Cardiac septum (tissue), 1 donor: ENCODE measurements around the gene MPC2. TPM values are rescaled to one million over a fixed set of nuclear protein-coding genes. Genes with fewer than 3 reads are reported as not detected.
A peak's percentile ranks its signal among the peaks of the same experiment; 100 is the strongest.
"Not testable (repeated sequence)": the region's sequence is repeated elsewhere in the genome, so short reads cannot be mapped to it uniquely, and the experiment has no call there.

Source experiments
- DNase-seq: peaks from one replicate; pipeline ENCODE4 v3.0.0-alpha.2; 2020; ENCODE audit warnings: low spot score
- intact Hi-C: fragments of 100-400 bp; cut with DNase I; formaldehyde crosslinking; loops from one replicate; pipeline ENCODE4 v1.14.0; 2022
- total RNA-seq: library from RNA; stranded (reverse); fragmentation: NEBNext Ultra II Directional; extraction: Animal tissue kit (Norgen Biotek cat#: 25700); gene quantifications from one replicate; pipeline ENCODE4 v1.2.1, GENCODE V29; 2021
- donor health status: DM: no; HTN: no; CAD: no.

Gene MPC2
- total RNA-seq, 1 donor from 2014 or later = 211 TPM

DNA sequence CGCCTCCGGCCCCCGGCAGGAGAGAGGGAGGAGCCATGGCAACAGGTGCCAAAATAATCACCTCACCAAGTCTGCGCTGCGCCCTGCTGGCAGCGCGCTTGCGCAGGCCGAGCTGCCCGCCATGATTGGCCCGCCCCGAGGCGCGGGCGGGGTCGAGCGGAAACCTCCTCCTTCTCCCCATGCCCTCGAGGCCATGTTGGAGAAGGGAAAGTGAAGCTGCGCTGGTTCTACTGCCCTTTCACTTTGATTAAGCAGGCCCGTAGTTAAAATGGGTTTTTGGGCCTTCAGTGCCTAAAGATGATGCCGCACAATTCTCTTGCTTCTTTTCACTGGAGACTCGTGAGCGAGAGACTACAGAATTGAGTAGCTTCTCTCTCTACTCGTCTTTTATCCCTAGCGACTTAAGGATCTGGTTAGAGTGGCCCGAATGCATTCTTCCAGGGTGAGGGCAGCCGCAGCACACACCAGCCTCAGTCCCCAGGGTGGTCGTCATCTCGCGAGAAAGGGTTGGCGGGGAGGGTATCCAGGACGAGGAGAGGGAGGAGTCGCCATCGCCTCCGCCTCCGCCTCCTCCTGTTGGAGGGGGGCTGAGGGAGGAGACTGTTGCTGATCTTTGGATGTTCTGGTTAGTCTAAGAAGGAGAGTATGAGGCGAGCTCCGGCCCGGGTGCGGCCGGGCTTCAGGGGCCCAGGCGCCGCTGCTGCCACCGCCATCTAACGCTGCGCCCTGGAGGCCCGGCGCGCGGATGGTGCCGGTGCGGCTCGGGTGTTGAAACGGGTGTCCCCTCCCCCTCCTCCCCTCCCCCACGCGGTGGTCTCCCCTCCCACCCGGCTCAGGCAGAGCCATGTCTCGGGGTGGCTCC is 573 bp downstream of the MPC2 start, which contains the start of gene DCAF6:
Gene DCAF6, plus strand, starts transcription at position 616 of the 862 bp plus-strand sequence. Its CDS starts 229 bp downstream, at position 845.
- DNase-seq = peak; percentile 99
- intact Hi-C loops = loop anchor here (2.0 to 10.0 kb wide), 7 partner anchors 114 to 1429 kb away; partner anchors contain the start of genes BLZF1, MPZL1, NME7 and POU2F1

DNA sequence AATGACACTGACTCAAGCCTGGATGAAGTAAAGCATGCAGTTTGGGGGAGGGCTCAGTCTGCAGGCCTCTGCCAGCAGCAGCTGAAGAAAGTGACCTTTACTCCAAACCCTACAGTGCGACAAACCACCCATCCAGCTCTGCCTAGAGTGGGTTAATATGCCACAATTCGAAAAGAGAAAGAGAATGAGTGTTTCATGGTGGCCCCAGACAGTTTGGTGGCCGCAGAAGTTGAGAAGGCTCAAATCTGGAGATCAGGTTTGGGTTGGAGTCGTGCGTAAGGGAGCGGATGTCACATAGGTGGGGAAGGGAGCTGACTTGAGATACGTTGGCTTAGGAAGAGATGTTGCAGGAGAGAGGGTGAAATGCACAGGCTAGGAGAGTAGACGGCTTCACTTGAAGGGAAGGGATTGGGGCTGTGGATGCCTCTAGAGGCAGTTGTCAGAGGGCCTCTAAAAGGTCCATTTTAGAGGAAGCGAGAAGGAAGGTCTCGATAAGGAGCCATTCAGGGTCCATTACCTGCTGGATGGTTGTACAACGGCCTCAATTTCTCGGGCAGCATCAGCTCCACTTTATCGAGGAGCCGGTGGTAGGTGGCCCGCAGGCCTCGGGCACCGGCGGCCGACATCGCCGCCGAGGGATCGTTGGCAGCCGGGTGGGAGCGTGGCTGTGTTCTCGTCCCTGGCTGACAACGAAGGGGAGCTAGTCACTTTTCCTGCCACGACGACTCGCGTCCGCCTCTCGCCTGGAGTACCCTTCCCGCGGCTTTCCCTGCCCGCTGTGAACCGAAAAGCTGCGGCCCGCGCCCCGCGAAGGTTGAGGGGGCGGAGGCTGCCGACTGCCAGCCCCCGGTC is 1.4 kb downstream of the MPC2 start:
- intact Hi-C loops = loop anchor here (2.0 to 10.0 kb wide), 8 partner anchors 113 to 1429 kb away; partner anchors contain the start of genes BLZF1, MPZL1, NME7 and POU2F1
- no peak for DNase-seq

- intact Hi-C loops = loop anchor here (2.0 to 10.0 kb wide), 7 partner anchors 112 to 1430 kb away; partner anchors contain the start of genes BLZF1, NME7, POU2F1 and TIPRL
- DNase-seq = no peak
These were observed 2.3 kb downstream of the MPC2 start for GRCh38 chr1:167934426-167935215.

GRCh38 chr1:167933788-167934187 is 3.1 kb downstream of the MPC2 start:
- intact Hi-C loops = loop anchor here (2.0 to 10.0 kb wide), 2 partner anchors 219 to 1431 kb away; partner anchors contain the start of genes BLZF1 and NME7
- no peak for DNase-seq

DNA sequence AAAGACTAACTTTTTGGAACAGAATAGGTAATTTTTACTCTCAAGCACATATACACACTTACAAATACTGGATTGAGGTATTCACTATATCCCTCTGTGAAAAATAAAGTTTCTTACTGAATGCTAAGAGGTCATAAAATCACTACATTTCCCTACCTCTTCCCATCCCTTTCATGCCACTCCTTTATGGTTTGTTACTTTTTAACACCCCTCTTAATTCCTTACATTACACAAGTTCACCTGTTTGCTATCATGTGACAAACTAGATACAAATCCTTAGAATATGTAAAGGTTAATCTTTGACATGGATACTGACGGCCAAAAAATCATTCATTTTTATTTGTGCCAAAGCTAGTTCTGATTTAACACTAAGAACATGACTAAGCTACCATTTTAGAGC is 7.1 kb downstream of the MPC2 start:
- intact Hi-C loops = loop anchor here (10.0 kb wide), 1 partner anchor 1435 kb away; the partner anchor contains the start of genes BLZF1 and NME7
- DNase-seq = no peak

GRCh38 chr1:167928919-167929318 is 8.0 kb downstream of the MPC2 start:
- intact Hi-C loops, DNase-seq: not testable (repeated sequence)

DNA sequence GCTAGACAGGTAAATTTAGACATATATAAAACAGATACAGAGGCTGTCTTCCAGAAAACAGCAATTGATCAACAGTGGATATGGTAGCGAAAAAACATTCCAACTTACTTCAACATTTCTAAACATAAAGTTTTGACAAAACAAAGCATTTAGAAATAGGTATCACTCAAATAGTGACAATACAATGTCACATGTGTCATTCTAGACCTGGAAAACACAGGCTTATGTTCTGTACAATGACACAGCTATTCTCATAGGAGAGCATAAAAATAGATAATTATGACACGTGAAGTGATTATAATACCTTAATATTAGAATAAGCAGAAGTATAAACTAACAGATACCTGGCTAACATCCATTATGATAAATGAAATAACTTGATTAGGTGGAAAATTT is 8.4 kb downstream of the MPC2 start:
- DNase-seq = no peak
- intact Hi-C loops = no loop called here

DNA sequence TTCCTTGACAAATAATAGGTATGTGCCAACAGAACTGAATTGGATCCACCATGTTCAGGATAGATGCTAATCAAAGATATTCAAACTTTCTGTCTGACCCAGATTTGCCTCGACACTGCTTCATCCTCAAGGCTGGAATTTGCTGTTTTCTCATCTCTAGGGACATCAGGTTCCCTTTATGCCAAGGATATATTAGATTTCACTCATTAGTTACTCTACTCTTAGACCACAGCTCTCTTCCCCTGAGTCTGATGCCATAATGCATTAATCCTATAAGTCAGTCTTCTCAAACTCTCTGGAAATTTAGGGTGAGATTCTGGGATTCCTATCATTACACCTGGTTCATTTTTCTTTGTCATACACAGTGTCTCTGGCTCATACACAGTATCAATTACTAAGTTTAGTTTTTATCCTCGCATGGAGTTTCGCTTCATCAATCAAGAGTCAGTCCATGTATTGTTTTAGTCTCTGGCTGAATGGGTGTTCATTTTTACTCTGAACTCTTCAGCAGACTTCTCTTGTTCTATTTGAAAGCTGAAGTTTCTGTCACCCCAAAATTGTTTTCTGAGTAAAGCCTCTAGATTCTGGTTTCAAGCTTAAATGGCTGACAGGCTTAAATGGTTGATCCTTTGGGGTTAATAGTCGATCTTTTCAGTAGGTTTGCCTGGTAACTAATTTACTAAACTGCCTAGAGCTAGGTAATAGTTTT is 9.7 kb downstream of the MPC2 start:
- intact Hi-C loops = no loop called here

DNA sequence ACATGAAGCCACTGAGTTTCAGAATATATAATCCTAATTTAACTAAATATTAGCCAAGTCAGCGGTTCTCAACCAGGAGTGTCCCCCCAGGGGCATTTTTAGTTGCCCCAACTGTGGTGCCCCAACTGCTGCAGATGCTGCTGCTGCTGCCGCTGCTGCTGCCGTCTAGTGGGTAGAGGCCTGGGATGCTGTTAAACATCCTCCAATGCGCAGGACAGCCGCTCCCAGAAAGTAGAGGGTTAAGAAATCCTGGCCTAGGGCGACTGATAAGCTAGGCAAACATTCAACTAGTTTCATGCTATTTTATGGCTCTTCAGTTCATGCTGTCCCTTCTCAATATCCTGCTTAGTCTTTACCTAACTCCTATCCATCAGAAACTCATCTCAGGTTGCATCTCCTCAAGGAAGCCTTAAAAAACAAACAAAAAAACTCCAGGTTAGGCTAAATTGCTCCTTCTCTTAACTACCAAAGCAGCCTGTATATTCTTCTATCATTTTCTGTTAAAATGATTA is 10.3 kb downstream of the MPC2 start:
- no peak for DNase-seq
- intact Hi-C loops = no loop called here

More for the DNA sequence above, 9.7 kb downstream of the MPC2 start:
- no peak for DNase-seq

DNA sequence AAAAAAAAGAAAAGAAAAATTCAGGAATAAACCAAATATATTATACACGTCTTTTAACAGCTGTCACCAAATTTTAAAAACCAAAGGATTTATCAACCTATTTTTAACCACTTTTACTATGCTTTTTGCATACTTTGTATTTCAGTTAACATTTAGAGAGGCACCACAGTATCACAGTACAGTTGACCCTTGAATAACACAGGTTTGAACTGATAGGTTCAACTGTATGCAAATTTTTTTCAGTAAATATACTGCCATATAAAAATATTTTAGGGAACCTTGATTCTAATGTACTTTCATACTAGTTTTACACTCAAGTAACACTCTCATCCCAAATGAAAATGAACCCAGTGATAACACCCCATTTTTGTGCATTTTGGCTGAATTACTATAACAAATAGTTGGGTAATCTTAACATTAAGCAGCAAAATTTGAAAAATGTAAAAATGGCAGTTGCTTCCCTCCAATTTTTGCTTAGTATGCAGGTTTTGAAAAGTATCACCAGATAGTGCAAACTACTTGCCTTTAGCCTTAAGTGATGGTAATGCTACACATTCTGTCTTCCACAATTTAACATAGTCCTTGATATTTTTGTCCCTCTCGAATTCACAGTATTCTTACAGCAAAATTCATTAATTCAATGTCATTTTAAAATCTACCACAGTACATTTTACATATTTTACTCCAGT is 12.2 kb downstream of the MPC2 start:
- no peak for DNase-seq
- intact Hi-C loops = no loop called here

DNA sequence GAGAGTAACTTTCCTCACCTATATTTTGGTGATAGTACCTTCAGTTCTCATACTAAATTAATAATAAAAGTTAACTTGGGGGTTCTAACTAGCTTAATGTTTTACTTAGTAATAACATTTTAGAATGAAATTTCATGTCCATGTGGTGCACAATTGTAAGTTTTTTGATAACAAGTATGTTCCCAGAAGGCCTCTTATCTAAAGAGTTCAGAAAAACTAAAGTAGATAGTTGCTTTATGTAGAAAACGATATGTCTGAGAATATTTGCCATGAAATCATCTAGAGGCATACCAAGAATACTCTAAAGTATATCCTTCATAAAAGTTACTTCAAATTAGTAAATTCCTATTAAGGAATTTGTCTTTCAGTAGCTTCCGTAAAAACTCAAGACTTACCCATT is 12.8 kb downstream of the MPC2 start:
- intact Hi-C loops = no loop called here
- DNase-seq = no peak

GRCh38 chr1:167923324-167924056 is 13.4 kb downstream of the MPC2 start:
- no peak for DNase-seq
- intact Hi-C loops = no loop called here

- intact Hi-C loops = no loop called here
- no peak for DNase-seq
These were observed 14.2 kb downstream of the MPC2 start for GRCh38 chr1:167922611-167923074.

- intact Hi-C loops = no loop called here
- no peak for DNase-seq
These were observed 14.8 kb downstream of the MPC2 start for GRCh38 chr1:167922023-167922422.

GRCh38 chr1:167916766-167917511 is 19.9 kb downstream of the MPC2 start:
- intact Hi-C loops = no loop called here
- DNase-seq = no peak

DNA sequence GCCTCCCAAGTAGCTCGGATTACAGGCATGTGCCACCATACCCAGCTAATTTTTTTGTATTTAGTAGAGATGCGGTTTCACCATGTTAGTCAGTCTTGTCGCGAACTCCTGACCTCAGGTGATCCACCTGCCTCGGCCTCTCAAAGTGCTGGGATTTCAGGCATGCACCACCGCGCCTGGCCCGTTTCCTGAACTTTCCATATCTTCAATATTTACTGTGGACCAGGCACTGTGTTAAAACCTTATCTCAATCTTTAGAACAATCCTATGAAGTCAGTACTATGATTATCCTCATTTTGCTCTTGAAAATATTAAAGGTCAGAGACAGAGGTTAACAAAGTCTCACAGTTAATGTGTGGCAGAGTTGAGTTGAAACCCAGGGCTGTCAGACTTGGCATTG is 21.3 kb downstream of the MPC2 start:
- intact Hi-C loops = no loop called here

More for the DNA sequence above, 21.3 kb downstream of the MPC2 start:
- no peak for DNase-seq
